GM19193 (cell line): ENCODE results near the gene CLC.

ENCODE experiments used
- POLR2A ChIP-seq: IDR thresholded peaks from 4 replicates; pipeline ENCODE4 v1.6.1; 2011; ENCODE audit not compliant: insufficient read depth, insufficient read length; ENCODE audit errors: extremely low read depth

The CLC gene

DNA sequence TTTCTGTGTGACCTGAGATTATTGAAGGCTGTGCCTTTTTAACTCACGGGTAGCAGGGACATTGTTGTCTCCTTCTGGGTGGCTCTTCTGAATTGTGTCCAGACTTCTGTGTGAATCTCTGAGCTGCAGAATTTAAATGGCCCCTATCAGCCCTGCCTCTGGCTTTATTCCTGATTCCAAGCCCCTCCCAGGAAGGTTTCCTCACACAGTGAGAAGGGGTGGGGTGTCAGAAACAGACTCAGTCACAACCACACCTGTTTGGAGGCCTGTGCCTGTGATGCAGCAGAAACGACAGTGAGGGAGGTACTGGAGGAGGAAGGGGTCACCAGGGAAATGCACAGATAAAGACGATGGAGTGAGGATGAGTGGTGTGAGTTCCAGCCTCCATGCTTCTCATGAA, at the start of gene CLC:
Gene CLC, minus strand, starts transcription at position 139 of the 400 bp plus-strand sequence. Its CDS starts 77 bp downstream, at position 62.
- TF ChIP-seq POLR2A, result no peak

GRCh38 chr19:39780894-39781293, 43.1 kb upstream of the CLC start:
- TF ChIP-seq POLR2A, result no peak

DNA sequence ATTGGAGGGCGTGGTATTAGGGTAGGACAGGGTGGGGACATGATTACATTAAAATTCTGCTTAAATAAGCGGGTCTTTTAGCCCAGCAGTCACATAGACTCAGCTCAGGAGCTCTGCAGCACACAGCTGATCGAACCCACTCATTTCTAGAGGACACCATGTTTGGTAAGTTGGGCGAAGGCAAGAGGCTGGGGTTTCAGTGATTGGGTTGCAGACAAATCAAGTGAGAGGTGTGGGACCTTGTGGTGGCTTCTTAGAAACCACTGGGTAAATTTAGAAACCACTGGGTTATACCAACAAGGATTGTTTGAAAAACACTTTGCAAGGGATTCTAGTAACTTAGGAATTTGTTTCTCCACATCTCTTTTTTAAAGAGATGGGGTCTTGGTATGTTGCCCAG, 40.9 kb upstream of the CLC start, which contains the start of gene LEUTX:
Gene LEUTX, plus strand, starts transcription at position 92 of the 400 bp plus-strand sequence. Its CDS starts 67 bp downstream, at position 159.
- TF ChIP-seq POLR2A, result no peak

GRCh38 chr19:39768786-39769185, 31.0 kb upstream of the CLC start:
- TF ChIP-seq POLR2A, result no peak

- no peak for TF ChIP-seq POLR2A
These were observed 30.5 kb upstream of the CLC start for GRCh38 chr19:39768334-39768733.

DNA sequence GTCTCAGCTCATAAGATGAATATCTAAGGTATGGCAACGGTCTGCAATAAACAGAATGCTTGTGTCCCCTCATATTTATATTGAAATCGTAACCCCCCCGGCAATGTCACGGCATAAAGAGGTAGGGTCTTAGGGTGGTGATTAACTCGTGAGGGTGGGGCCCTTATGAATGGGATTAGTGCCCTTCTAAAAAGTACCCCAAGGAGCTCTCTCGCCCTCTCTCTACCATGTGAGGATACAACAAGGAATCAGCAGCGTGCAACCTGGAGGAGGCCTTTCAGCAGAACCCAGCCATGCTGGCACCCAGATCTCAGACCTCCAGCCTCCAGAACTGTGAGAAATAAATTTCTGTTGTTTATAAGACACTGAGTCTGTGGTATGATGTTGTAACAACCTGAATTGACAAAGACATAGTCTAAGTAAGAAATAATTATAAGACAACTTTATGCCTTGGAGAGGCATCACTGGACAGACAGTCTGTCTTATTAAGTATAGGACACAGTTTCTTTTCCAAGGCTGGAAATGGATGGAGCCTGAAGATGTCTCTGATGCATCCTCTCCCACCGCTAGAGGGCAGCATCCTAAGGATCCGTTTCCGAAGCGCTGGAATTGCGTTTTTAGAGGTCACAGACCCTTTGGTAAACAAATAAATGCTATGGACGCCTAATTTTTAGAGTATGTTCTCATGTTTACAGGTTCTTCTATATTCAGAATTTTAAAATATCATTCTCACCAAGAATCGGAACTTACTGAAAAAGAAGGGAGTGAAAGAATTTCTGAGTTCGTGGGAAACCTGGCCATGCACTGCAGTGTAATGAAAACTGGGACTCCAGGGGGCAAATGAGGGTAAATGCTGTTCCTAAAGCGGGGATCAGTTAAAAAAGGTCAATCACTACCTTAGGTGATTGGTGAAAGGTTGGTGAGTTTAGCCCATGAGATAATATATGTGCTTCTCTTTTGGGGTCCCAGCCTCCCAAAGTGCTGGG, 27.6 kb upstream of the CLC start:
- TF ChIP-seq POLR2A, result no peak

DNA sequence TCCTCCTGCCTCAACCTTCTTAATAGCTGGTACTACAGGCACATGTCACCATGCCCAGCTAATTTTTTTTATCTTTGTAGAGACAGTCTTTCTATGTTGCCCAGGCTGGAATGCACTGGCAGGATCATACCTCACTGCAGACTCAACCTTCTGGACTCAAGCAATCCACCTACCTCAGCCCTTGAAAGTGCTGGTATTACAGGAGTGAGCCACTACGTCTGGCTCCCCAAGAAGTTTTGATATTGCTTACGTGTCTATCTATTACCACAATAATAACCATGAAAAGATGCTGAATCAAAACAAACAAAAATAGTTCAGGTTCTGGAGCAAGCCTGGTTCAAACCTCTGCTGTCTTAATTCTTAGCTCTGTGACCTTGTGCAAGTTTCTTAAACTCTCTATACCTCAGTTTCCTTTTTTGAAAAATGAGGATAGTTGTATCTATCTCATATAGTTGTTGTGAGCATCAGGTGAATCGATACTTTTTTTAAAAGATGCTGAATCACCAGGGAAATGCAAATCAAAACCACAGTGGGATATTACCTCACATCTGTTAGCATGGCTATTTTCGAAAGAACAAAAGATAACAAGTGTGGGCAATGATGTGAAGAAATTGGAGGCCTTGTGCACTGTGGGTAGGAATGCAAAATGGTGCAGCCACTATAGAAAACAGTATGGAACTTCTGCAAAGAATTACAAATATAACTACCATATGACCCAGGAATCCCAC, 21.8 kb upstream of the CLC start:
- TF ChIP-seq POLR2A, result no peak

DNA sequence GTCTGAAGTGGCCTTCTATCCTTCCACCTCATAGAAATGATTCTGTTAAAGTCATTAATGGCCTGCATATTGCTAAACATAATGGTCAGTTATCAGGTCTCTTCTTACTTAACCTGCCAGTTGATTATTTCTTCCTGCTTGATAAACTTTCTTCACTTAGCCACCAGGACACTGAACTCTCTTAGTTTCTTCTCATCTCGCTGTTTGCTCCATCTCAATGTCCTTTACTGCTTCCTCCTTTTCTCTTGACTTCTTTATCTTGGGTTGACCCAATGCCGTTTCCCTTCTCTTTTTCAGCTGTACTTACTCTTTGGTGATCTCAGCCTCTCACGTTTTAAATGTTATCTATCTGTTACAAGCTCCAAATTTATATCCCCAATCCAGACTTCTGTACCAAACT, 17.1 kb upstream of the CLC start:
- TF ChIP-seq POLR2A, result no peak

DNA sequence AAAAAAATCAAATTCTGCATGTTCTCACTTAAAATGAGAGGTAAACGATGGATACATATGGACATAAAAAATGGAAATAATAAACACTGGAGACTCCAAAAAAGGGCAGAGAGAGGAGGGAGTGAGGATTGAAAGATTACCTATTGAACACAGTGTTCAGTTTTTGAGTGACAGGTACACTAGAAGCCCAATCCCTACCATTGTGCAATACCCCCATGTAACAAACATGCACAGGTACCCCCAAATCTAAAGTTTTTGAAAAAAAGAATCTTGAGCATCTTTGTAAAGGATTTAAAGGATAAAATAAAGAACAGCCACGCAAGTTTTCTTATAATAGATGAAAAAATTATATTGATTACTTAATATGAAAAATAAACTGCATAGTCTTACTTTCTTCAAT, 16.7 kb upstream of the CLC start:
- no peak for TF ChIP-seq POLR2A

GRCh38 chr19:39752795-39753194, 15.0 kb upstream of the CLC start:
- no peak for TF ChIP-seq POLR2A

DNA sequence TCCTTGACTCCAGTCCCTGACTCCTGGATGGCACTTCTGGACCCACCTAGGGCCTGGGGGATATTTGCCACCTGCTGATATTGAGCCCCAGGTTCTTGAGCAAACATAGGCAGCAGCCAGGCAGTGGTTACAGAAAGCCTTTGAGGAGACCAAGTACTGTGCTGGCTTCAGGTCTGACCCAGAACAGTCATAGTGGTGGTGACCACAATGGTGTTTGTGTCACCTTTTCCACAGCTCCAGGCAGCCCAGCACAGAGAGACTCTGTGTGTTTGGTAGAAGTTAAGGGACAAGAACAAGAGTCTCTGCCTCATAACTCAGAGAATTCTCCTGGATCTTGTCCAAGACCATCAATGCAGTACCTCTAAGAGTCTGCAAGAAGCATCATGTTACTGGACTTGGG, 14.6 kb upstream of the CLC start:
- no peak for TF ChIP-seq POLR2A

DNA sequence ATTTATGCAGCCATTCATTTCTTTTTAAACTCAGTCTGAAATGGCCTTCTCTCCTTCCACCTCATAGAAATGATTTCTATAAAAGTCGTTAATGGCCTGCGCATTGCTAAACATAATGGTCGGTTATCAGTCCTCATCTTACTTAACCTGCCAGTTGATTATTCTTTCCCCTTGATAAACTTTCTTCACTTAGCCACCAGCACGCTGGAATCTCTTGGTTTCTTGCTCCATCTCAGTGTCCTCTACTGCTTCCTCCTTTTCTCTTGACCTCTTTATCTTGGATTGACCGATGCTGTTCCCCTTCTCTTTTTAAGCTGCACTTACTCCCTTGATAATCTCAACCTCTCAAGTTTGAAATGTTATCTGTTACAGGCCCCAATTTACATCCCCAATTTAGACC, 12.2 kb upstream of the CLC start:
- TF ChIP-seq POLR2A, result no peak

GRCh38 chr19:39746836-39747529, 9.2 kb upstream of the CLC start:
- no peak for TF ChIP-seq POLR2A

GRCh38 chr19:39745643-39746042, 7.8 kb upstream of the CLC start:
- no peak for TF ChIP-seq POLR2A

DNA sequence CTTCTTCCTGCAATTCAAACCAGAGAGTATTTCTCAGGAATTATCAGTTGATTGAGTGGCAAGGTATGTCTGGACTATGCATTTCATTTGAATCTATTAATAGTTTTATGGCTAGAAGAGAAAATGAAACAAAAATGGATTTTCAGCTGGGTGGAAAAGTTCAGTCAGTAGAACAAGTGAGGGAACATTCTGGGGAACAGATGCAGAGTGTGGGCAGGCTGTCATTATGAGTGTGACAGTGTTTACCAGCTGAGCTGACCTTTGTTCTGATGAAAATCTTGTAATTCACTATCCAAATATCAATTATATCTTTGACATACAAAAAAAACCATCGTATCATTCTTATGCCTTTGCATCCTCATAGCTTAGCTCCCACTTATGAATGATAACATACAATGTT, 2.6 kb upstream of the CLC start:
- no peak for TF ChIP-seq POLR2A
